SK-N-SH treated with all-trans-retinoic acid at 6 μM for 48 hours (cell line): ENCODE results near the gene ARHGAP8.

Experiments
- ATAC-seq: fragments of 200-7000 bp; cut with Tn5 transposase; 3 replicates; pipeline ENCODE4 v1.9.1; 2020; ENCODE audit warnings: mild to moderate bottlenecking, moderate library complexity
- ARNTL ChIP-seq: fragments of 450-650 bp; formaldehyde crosslinking; IDR thresholded peaks from 2 replicates; pipeline ENCODE4 v1.5.0; 2020; ENCODE audit warnings: low read depth, mild to moderate bottlenecking, moderate library complexity, borderline replicate concordance
- BACH2 ChIP-seq: fragments of 250-450 bp; sonication (Bioruptor Pico); IDR thresholded peaks from 2 replicates; pipeline ENCODE4 v1.9.0; 2021; ENCODE audit warnings: mild to moderate bottlenecking, borderline replicate concordance
- CSDC2 ChIP-seq: fragments of 250-450 bp; sonication (Bioruptor Pico); IDR thresholded peaks from 2 replicates; pipeline ENCODE4 v1.5.0; 2020; ENCODE audit warnings: mild to moderate bottlenecking, moderate library complexity
- ESRRG ChIP-seq: fragments of 250-450 bp; sonication (Bioruptor Pico); IDR thresholded peaks from 2 replicates; pipeline ENCODE4 v1.6.1; 2021; ENCODE audit warnings: mild to moderate bottlenecking
- GLIS3 ChIP-seq: fragments of 250-450 bp; sonication (Bioruptor Pico); IDR thresholded peaks from 2 replicates; pipeline ENCODE4 v1.5.0; 2020; ENCODE audit warnings: mild to moderate bottlenecking, moderate library complexity
- ISL1 ChIP-seq: fragments of 250-450 bp; sonication (Bioruptor Pico); IDR thresholded peaks from 2 replicates; pipeline ENCODE4 v2.1.2; 2022; ENCODE audit warnings: mild to moderate bottlenecking, moderate library complexity
- OSR1 ChIP-seq: fragments of 250-450 bp; sonication (Bioruptor Pico); IDR thresholded peaks from 2 replicates; pipeline ENCODE4 v1.8.0; 2022; ENCODE audit warnings: moderate library complexity, mild to moderate bottlenecking, inconsistent platforms
- RARB ChIP-seq: fragments of 250-450 bp; sonication (Bioruptor Pico); IDR thresholded peaks from 2 replicates; pipeline ENCODE4 v1.8.0; 2021; ENCODE audit warnings: mild to moderate bottlenecking, moderate library complexity
- SNAI2 ChIP-seq: fragments of 250-450 bp; sonication (Bioruptor Pico); IDR thresholded peaks from 2 replicates; pipeline ENCODE4 v1.5.0; 2020; ENCODE audit warnings: mild to moderate bottlenecking, moderate library complexity
- TCF4 ChIP-seq: fragments of 250-450 bp; sonication (Bioruptor Pico); IDR thresholded peaks from 2 replicates; pipeline ENCODE4 v1.8.0; 2021; ENCODE audit warnings: mild to moderate bottlenecking, moderate library complexity, borderline replicate concordance
- TOX ChIP-seq: fragments of 250-450 bp; sonication (Bioruptor Pico); IDR thresholded peaks from 2 replicates; pipeline ENCODE4 v1.8.0; 2021; ENCODE audit warnings: mild to moderate bottlenecking, moderate library complexity, borderline replicate concordance
- ZFP30 ChIP-seq: fragments of 450-650 bp; formaldehyde crosslinking; IDR thresholded peaks from 2 replicates; pipeline ENCODE4 v1.5.0; 2022; ENCODE audit warnings: mild to moderate bottlenecking, moderate library complexity
- ZNF70 ChIP-seq: fragments of 450-650 bp; formaldehyde crosslinking; IDR thresholded peaks from 2 replicates; pipeline ENCODE4 v1.5.0; 2020; ENCODE audit warnings: mild to moderate bottlenecking, moderate library complexity
- ZNF8 ChIP-seq: fragments of 450-650 bp; formaldehyde crosslinking; IDR thresholded peaks from 2 replicates; pipeline ENCODE4 v1.5.0; 2020; ENCODE audit warnings: mild to moderate bottlenecking, moderate library complexity
- TF ChIP-seq, protein P1 (sequence below): fragments of 250-450 bp; sonication (Bioruptor Pico); IDR thresholded peaks from 2 replicates; pipeline ENCODE4 v1.8.0; 2020; ENCODE audit warnings: mild to moderate bottlenecking, moderate library complexity, borderline replicate concordance
- TF ChIP-seq, protein P2 (sequence below): fragments of 250-450 bp; sonication (Bioruptor Pico); IDR thresholded peaks from 2 replicates; pipeline ENCODE4 v1.5.0; 2020; ENCODE audit warnings: mild to moderate bottlenecking, moderate library complexity
- TF ChIP-seq, protein P3 (sequence below): fragments of 250-450 bp; sonication (Bioruptor Pico); IDR thresholded peaks from 2 replicates; pipeline ENCODE4 v1.8.0; 2021; ENCODE audit warnings: low read depth, mild to moderate bottlenecking, moderate library complexity, borderline replicate concordance

ARHGAP8 gene

DNA sequence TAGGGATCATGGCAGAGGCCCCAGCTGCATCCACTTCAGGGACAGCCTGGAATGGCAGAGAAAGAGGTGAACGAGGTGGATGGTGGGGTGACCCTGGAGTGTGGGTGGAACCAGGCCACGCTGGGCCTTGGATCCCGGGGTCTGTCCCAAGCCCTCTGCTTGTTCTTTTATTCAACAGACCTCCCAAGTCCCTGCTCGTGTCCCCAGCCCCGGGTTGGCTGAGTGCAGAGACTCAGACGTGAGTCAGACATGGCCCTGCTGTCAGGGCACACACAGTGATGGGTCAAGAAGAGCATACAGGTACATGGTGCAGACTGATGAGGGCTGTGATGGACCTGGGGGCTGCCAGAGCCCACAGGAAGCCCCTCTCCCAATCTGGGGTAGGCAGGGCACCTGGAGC, 6.6 kb downstream of the ARHGAP8 start (continued):
- TF ChIP-seq, protein P1, sequence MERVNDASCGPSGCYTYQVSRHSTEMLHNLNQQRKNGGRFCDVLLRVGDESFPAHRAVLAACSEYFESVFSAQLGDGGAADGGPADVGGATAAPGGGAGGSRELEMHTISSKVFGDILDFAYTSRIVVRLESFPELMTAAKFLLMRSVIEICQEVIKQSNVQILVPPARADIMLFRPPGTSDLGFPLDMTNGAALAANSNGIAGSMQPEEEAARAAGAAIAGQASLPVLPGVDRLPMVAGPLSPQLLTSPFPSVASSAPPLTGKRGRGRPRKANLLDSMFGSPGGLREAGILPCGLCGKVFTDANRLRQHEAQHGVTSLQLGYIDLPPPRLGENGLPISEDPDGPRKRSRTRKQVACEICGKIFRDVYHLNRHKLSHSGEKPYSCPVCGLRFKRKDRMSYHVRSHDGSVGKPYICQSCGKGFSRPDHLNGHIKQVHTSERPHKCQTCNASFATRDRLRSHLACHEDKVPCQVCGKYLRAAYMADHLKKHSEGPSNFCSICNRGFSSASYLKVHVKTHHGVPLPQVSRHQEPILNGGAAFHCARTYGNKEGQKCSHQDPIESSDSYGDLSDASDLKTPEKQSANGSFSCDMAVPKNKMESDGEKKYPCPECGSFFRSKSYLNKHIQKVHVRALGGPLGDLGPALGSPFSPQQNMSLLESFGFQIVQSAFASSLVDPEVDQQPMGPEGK (CRISPR knock-in tag): no peak
- no peak for TF ChIP-seq OSR1 (CRISPR knock-in tag)
- TF ChIP-seq ZFP30 (CRISPR knock-in tag): no peak
- no peak for TF ChIP-seq ISL1

DNA sequence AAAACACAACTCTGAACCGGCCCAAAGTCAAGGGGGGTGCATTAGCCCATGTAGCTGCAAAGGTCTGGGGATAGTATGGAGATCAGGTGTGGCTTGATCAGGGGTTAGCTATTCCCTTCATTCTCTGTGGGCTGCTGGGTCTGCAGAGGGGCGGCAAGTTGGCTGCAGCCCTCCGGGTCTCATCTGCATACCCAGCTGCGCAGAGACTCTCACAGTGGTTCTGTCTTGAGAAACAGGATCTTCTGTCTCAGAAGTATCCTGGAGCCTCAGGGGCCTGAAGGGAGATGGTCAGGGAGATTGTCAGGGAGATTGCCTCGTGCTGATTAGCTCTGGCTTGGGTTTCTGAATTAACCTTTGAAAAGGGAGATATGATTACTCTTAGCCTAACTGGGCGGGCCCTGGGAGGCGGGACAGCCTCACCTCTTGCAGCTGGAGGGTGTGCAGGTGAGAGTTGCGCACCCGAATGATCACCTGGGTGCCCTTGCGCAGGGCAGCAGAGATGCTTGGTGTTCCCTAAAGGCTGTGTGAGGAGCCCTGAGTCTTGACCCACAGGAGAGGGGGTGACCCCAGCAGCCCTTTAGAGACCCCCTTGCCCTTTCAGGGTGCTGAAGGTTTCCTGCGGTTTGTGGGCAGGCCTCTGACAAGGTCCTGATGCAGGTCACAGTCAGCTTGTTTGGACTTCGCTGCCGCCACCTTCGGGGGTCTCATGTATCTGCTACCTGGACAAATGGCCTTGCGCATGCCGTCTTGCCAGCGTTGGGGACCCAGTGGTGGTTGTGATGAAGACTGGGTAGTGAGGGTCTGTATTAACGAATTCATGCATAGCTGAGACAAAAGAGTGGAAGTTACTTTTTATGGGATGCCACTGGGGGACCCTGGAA, 7.3 kb downstream of the ARHGAP8 start:
- TF ChIP-seq ZFP30 (CRISPR knock-in tag) (no peak), SNAI2 (CRISPR knock-in tag) (no peak), ARNTL (CRISPR knock-in tag) (no peak), OSR1 (CRISPR knock-in tag) (no peak), ZNF8 (CRISPR knock-in tag) (no peak), ESRRG (no peak), TOX (no peak), CSDC2 (no peak), TCF4 (CRISPR knock-in tag) (no peak), ISL1 (no peak), BACH2 (CRISPR knock-in tag) (no peak)
- TF ChIP-seq, protein P1 (CRISPR knock-in tag): no peak
- TF ChIP-seq, protein P2, sequence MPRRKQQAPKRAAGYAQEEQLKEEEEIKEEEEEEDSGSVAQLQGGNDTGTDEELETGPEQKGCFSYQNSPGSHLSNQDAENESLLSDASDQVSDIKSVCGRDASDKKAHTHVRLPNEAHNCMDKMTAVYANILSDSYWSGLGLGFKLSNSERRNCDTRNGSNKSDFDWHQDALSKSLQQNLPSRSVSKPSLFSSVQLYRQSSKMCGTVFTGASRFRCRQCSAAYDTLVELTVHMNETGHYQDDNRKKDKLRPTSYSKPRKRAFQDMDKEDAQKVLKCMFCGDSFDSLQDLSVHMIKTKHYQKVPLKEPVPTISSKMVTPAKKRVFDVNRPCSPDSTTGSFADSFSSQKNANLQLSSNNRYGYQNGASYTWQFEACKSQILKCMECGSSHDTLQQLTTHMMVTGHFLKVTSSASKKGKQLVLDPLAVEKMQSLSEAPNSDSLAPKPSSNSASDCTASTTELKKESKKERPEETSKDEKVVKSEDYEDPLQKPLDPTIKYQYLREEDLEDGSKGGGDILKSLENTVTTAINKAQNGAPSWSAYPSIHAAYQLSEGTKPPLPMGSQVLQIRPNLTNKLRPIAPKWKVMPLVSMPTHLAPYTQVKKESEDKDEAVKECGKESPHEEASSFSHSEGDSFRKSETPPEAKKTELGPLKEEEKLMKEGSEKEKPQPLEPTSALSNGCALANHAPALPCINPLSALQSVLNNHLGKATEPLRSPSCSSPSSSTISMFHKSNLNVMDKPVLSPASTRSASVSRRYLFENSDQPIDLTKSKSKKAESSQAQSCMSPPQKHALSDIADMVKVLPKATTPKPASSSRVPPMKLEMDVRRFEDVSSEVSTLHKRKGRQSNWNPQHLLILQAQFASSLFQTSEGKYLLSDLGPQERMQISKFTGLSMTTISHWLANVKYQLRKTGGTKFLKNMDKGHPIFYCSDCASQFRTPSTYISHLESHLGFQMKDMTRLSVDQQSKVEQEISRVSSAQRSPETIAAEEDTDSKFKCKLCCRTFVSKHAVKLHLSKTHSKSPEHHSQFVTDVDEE (CRISPR knock-in tag): no peak
- TF ChIP-seq, protein P3, sequence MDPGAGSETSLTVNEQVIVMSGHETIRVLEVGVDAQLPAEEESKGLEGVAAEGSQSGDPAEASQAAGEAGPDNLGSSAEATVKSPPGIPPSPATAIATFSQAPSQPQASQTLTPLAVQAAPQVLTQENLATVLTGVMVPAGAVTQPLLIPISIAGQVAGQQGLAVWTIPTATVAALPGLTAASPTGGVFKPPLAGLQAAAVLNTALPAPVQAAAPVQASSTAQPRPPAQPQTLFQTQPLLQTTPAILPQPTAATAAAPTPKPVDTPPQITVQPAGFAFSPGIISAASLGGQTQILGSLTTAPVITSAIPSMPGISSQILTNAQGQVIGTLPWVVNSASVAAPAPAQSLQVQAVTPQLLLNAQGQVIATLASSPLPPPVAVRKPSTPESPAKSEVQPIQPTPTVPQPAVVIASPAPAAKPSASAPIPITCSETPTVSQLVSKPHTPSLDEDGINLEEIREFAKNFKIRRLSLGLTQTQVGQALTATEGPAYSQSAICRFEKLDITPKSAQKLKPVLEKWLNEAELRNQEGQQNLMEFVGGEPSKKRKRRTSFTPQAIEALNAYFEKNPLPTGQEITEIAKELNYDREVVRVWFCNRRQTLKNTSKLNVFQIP: no peak
- no peak for ATAC-seq

DNA sequence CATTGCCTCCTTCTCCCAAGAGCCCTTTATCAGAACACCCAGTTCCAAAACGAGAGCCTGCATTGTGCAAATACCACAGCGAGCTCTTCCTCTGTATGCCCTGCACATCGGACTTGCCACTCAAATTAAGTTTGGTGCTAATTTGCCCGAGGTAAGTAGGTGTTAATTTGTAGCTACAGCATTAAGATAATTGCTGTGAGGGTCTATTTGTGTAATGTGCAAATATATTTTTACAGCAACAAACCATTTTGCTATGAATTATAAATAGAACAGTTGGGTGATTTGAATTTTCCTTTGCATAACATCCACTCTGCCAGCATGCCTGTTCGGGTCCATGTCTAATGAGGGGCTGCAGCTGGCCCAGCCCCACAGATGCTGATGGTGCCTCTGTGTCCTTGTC, 8.1 kb downstream of the ARHGAP8 start:
- TF ChIP-seq RARB (CRISPR knock-in tag) (no peak), ISL1 (no peak), GLIS3 (no peak), ZNF70 (no peak)
- TF ChIP-seq, protein P2 (CRISPR knock-in tag): no peak
- ATAC-seq: no peak
